Left ventricle myocardium inferior (tissue), 1 donor: ENCODE data around the gene DDO. TPM values are rescaled to one million over a fixed set of nuclear protein-coding genes. Genes with fewer than 3 reads are reported as not detected.

Experiments
- DNase-seq: peaks from one replicate; pipeline ENCODE4 v3.0.0-alpha.2; 2020
- H3K27ac ChIP-seq: fragments of 200-600 bp; replicated peaks from 2 replicates; pipeline ENCODE4 v1.8.0; 2021
- H3K27me3 ChIP-seq: fragments of 200-600 bp; 2 replicates; pipeline ENCODE4 v1.8.0; 2021; ENCODE audit warnings: low read depth
- H3K36me3 ChIP-seq: fragments of 200-600 bp; 2 replicates; pipeline ENCODE4 v1.8.0; 2021
- H3K4me1 ChIP-seq: fragments of 200-600 bp; 2 replicates; pipeline ENCODE4 v1.8.0; 2021
- H3K4me3 ChIP-seq: fragments of 200-600 bp; 2 replicates; pipeline ENCODE4 v1.8.0; 2021; ENCODE audit warnings: mild to moderate bottlenecking, moderate library complexity
- H3K9me3 ChIP-seq: fragments of 200-600 bp; replicated peaks from 2 replicates; pipeline ENCODE4 v1.8.0; 2021
- intact Hi-C: fragments of 100-400 bp; cut with micrococcal nuclease; formaldehyde crosslinking; loops from one replicate; pipeline ENCODE4 v1.11.0; 2022
- total RNA-seq: library from RNA; stranded (reverse); fragmentation: NEBNext Ultra II Directional; extraction: Animal tissue kit (Norgen Biotek cat#: 25700); gene quantifications from one replicate; pipeline ENCODE4 v1.2.1, GENCODE V29; 2021
- TF ChIP-seq, protein P1 (sequence below): fragments of 200-600 bp; IDR thresholded peaks from 2 replicates; pipeline ENCODE4 v1.8.0; 2021; ENCODE audit warnings: antibody characterized with exemption, mild to moderate bottlenecking, borderline replicate concordance
- donor health status: DM: no; HTN: yes; CAD: no; lungs with severe emphysema.

DDO gene
- total RNA-seq, 1 donor from 2014 or later = 37.6 TPM

DNA sequence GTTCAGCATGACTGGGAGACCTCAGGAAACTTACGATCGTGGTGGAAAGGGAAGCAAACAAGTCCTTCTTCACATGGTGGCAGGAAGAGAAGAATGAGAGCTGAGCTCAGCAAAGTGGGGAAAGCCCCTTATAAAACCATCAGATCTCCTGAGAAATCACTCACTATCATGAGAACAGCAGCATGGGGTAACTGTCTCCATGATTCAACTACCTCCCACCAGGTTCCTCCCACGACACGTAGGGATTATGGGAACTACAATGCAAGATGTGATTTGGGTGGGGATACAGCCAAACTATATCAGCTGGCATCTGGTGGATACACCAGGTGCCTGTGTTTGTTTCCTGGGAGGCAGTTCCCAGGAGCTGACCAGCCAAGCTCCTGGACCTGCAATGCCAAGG, 4.9 kb downstream of the DDO start:
- no peak for DNase-seq
- intact Hi-C loops = no loop called here
- Histone ChIP-seq H3K27me3 (no peaks in the 10 kb centered on the region), H3K36me3 (peaks cover 13% of the 10 kb centered on the region), H3K27ac (no peak overlapping the region), H3K4me1 (peaks cover 21% of the 10 kb centered on the region), H3K4me3 (no peak overlapping the region), H3K9me3 (no peaks in the 10 kb centered on the region)
- TF ChIP-seq, protein P1, sequence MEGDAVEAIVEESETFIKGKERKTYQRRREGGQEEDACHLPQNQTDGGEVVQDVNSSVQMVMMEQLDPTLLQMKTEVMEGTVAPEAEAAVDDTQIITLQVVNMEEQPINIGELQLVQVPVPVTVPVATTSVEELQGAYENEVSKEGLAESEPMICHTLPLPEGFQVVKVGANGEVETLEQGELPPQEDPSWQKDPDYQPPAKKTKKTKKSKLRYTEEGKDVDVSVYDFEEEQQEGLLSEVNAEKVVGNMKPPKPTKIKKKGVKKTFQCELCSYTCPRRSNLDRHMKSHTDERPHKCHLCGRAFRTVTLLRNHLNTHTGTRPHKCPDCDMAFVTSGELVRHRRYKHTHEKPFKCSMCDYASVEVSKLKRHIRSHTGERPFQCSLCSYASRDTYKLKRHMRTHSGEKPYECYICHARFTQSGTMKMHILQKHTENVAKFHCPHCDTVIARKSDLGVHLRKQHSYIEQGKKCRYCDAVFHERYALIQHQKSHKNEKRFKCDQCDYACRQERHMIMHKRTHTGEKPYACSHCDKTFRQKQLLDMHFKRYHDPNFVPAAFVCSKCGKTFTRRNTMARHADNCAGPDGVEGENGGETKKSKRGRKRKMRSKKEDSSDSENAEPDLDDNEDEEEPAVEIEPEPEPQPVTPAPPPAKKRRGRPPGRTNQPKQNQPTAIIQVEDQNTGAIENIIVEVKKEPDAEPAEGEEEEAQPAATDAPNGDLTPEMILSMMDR = no peak

DNA sequence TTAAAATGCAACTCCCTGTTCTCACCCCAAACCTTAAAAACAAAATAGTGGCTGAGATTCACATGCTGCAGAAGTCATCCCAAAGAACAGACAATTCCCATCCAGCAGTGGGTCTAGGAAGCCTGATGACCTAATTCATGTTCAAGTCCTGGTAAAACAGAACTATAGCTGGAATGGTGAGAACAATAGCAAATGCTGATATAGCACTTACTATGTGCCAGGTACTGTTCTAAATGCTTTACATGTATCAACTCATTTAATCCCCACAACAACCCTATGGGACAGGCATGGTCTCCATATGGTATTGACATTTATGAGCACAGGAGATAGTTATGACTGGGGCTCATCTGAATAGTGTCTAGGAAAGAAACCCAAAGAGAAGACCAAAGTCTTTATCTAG, 5.6 kb downstream of the DDO start:
- DNase-seq = no peak
- H3K36me3 ChIP-seq = peaks cover 13% of the 10 kb centered on the region
- H3K9me3 ChIP-seq = no peaks in the 10 kb centered on the region
- H3K4me1 ChIP-seq = peaks cover 20% of the 10 kb centered on the region
- TF ChIP-seq, protein P1 = no peak
- H3K27me3 ChIP-seq = no peaks in the 10 kb centered on the region
- intact Hi-C loops = no loop called here
- no peak overlapping the region for H3K4me3 ChIP-seq
- H3K27ac ChIP-seq = no peak overlapping the region

DNA sequence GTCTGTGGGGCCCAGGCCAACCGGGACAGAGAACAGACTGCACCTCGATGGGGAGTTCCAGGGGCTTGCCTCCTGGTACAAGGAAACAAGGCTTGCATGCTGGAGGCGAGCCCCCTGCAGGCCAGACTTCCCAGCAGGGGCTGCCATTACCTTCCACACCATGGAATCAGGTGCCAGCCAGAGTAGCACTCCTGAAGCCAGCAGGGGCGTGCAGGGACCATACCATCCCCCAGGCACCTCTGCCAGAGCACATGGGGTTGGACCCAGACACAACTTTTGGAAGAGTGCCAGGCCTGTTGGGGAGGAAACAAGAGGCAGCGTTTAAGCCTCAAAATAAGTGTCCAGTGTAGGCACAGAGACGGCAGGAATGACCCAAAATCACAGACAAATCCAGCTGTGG, 6.5 kb downstream of the DDO start:
- H3K4me3 ChIP-seq = no peak overlapping the region
- peaks cover 13% of the 10 kb centered on the region for H3K36me3 ChIP-seq
- no peak for DNase-seq
- peaks cover 11% of the 10 kb centered on the region for H3K4me1 ChIP-seq
- H3K27me3 ChIP-seq = no peaks in the 10 kb centered on the region
- H3K27ac ChIP-seq = no peak overlapping the region
- intact Hi-C loops = no loop called here
- TF ChIP-seq, protein P1 = peak; percentile 8
- H3K9me3 ChIP-seq = no peaks in the 10 kb centered on the region

DNA sequence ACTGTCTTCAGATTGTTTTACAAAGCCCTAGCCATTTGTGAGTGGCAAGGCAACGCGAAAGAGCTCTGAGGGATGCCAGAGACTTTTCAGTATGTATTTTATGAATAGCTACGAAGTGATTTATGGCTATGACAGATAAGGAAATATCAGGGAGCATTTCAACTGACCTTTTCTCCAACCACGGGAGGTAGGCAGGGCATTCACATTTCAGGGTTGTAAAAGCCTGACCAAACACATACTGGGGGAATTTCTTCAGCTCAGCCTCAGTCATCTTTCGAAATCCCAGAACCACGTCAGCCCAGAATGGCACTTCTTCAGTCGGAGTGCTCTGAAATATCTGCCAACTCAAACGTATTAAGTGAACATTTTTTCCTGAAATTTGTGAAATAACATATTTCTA, 10.8 kb downstream of the DDO start:
- no peak overlapping the region for H3K4me3 ChIP-seq
- no peak overlapping the region for H3K27ac ChIP-seq
- intact Hi-C loops = no loop called here
- no peak for DNase-seq
- peaks cover 9% of the 10 kb centered on the region for H3K36me3 ChIP-seq
- H3K9me3 ChIP-seq = no peaks in the 10 kb centered on the region
- H3K4me1 ChIP-seq = peaks cover 17% of the 10 kb centered on the region
- TF ChIP-seq, protein P1 = no peak
- no peaks in the 10 kb centered on the region for H3K27me3 ChIP-seq

DNA sequence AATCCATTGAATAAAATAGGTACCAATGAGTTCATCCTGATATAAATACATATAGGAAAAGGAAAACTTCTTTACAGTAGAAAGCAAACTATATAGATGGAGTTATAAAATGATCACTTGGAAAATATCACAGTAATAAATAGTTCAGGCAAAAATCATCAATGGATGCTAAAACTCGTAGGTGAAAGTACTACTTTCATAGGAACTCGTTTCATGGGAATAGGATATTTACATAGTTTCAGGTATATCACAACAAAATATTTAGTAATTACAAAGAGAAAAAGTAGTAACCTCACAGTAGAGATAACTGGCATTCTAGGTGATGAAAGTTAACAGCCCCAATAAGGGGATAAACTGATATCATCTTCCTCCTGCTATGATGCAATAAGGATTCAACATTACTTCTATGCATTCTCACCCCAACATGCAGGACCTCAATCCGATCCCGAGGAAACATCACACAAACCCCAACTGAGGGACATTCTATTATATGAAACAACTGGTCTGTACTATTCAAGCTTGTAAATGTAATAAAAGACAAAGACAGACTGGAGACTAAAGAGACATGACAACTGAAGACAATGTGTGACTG, 13.7 kb downstream of the DDO start:
- Histone ChIP-seq H3K36me3 (peaks cover 3% of the 10 kb centered on the region), H3K4me3 (no peak overlapping the region), H3K27me3 (no peaks in the 10 kb centered on the region), H3K27ac (no peak overlapping the region), H3K4me1 (peaks cover 17% of the 10 kb centered on the region), H3K9me3 (no peaks in the 10 kb centered on the region)
- DNase-seq = no peak
- intact Hi-C loops = no loop called here
- TF ChIP-seq, protein P1 = no peak
